Ascending aorta (tissue), 2 donors: Measurements from ENCODE around the gene SRRM2. TPM values are rescaled to one million over a fixed set of nuclear protein-coding genes. Genes with fewer than 3 reads are reported as not detected.

ENCODE experiments used
- DNase-seq, 2 donors: peaks; one replicate each; pipeline ENCODE4 v3.0.0-alpha.2; 2019; ENCODE audit warnings: low spot score in 2 of 2
- H3K27ac ChIP-seq, 2 donors: fragments of 200-600 bp; sonication (generic); one replicate each; pipeline ENCODE4 v1.5.1; 2016 to 2017; ENCODE audit warnings: mild to moderate bottlenecking in 1 of 2
- H3K27me3 ChIP-seq: fragments of 200-600 bp; sonication (generic); one replicate; pipeline ENCODE4 v1.5.1; 2017
- H3K36me3 ChIP-seq, 2 donors: fragments of 200-600 bp; sonication (generic); one replicate each; pipeline ENCODE4 v1.5.1; 2016
- H3K4me1 ChIP-seq, 2 donors: fragments of 200-600 bp; sonication (generic); one replicate each; pipeline ENCODE4 v1.5.1; 2016 to 2017; ENCODE audit warnings: mild to moderate bottlenecking in 1 of 2
- H3K4me3 ChIP-seq, 2 donors: fragments of 200-600 bp; sonication (generic); one replicate each; pipeline ENCODE4 v1.5.1; 2016 to 2017; ENCODE audit warnings: mild to moderate bottlenecking in 1 of 2
- H3K9me3 ChIP-seq, 2 donors: fragments of 200-600 bp; sonication (generic); one replicate each; pipeline ENCODE4 v1.5.1; 2016
- intact Hi-C: fragments of 100-400 bp; cut with DNase I; formaldehyde crosslinking; loops from one replicate; pipeline ENCODE4 v1.15.1; 2023
- total RNA-seq: library from RNA; depleted of rRNA; stranded (reverse); fragments of >200 nt; gene quantifications from one replicate; pipeline ENCODE4 v1.1.0, GENCODE V29; 2016
- TF ChIP-seq, protein P1 (sequence below), 3 experiments: fragments of 200-600 bp in 2 of 3; fragments of 450-650 bp in 1 of 3; sonication (generic) in 2 of 3; IDR thresholded peaks; one replicate each; pipeline ENCODE4 v1.5.1; 2016 to 2019; ENCODE audit warnings: antibody characterized with exemption in 3 of 3, mild to moderate bottlenecking in 1 of 3, moderate library complexity in 1 of 3

SRRM2 gene
- total RNA-seq, 1 donor from 2014 or later: 359 TPM

DNA sequence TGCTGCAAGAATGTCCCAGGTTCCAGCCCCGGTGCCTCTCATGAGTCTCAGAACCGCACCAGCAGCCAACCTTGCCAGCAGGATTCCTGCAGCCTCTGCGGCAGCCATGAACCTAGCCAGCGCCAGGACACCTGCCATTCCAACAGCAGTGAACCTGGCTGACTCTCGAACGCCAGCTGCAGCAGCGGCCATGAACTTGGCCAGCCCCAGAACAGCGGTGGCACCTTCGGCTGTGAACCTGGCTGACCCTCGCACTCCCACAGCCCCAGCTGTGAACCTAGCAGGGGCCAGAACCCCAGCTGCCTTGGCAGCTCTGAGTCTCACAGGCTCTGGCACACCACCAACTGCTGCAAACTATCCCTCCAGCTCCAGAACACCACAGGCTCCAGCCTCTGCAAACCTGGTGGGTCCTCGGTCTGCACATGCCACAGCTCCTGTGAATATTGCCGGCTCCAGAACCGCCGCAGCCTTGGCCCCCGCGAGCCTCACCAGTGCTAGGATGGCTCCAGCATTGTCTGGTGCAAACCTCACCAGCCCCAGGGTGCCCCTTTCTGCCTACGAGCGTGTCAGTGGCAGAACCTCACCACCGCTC is 14.8 kb downstream of the SRRM2 start:
- Histone ChIP-seq H3K9me3 (no peaks in the 10 kb centered on the region), H3K27me3 (no peaks in the 10 kb centered on the region), H3K4me3 (no peak overlapping the region), H3K36me3 (peaks cover 98 to 100% of the 10 kb centered on the region in 2 donors), H3K27ac (no peak overlapping the region), H3K4me1 (no peaks in the 10 kb centered on the region)
- TF ChIP-seq, protein P1, sequence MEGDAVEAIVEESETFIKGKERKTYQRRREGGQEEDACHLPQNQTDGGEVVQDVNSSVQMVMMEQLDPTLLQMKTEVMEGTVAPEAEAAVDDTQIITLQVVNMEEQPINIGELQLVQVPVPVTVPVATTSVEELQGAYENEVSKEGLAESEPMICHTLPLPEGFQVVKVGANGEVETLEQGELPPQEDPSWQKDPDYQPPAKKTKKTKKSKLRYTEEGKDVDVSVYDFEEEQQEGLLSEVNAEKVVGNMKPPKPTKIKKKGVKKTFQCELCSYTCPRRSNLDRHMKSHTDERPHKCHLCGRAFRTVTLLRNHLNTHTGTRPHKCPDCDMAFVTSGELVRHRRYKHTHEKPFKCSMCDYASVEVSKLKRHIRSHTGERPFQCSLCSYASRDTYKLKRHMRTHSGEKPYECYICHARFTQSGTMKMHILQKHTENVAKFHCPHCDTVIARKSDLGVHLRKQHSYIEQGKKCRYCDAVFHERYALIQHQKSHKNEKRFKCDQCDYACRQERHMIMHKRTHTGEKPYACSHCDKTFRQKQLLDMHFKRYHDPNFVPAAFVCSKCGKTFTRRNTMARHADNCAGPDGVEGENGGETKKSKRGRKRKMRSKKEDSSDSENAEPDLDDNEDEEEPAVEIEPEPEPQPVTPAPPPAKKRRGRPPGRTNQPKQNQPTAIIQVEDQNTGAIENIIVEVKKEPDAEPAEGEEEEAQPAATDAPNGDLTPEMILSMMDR (IDR thresholded peaks at IDR 0.05): no peak
- DNase-seq: no peak
- intact Hi-C loops: no loop called here

GRCh38 chr16:2767891-2768290 is 15.5 kb downstream of the SRRM2 start:
- Histone ChIP-seq H3K27me3 (no peaks in the 10 kb centered on the region), H3K36me3 (peaks cover 92 to 96% of the 10 kb centered on the region in 2 donors), H3K27ac (no peak overlapping the region), H3K4me1 (no peaks in the 10 kb centered on the region), H3K4me3 (no peak overlapping the region), H3K9me3 (no peaks in the 10 kb centered on the region)
- no peak for DNase-seq
- TF ChIP-seq, protein P1 (IDR thresholded peaks at IDR 0.05): no peak
- intact Hi-C loops: no loop called here

DNA sequence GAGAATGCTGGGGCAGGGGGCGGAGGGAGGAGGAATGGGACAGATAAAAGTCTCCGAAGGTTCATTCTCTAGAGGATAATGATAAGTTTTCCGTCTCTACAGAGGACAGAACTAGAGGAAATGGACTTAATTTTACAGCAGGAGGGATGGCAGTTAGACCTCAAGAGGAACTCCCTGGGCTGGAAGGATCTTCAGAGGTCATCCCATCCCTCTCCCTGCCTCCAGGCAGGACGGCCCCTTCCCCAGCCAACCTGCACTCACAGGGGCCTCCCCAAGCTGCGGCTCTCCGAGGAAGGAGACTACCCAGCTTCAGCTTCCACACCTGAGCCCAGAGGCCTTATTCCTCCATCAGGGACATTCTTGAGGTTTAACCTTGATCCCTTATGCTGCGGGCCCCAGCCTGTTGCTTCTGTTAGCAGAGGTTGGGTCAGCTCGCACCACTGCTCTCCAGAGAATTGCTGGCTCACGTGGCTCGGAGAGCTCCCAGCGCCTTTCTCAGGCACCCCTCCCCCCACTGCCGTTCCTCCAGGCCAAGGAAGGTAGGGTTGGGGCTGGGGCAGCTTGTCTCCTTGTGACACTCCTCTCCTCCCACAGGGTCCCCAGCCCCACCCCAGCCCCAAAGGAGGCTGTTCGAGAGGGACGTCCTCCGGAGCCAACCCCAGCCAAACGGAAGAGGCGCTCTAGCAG is 16.1 kb downstream of the SRRM2 start:
- DNase-seq: no peak

GRCh38 chr16:2769100-2769529 is 16.7 kb downstream of the SRRM2 start:
- Histone ChIP-seq H3K9me3 (no peaks in the 10 kb centered on the region), H3K36me3 (peaks cover 89 to 91% of the 10 kb centered on the region in 2 donors), H3K4me3 (no peak overlapping the region), H3K27me3 (no peaks in the 10 kb centered on the region), H3K27ac (no peak overlapping the region), H3K4me1 (no peaks in the 10 kb centered on the region)
- TF ChIP-seq, protein P1 (IDR thresholded peaks at IDR 0.05): no peak
- DNase-seq: no peak
- intact Hi-C loops: no loop called here

More for the DNA sequence above, 16.1 kb downstream of the SRRM2 start:
- TF ChIP-seq, protein P1 (IDR thresholded peaks at IDR 0.05): no peak
- H3K4me3 ChIP-seq: no peak overlapping the region
- no peaks in the 10 kb centered on the region for H3K4me1 ChIP-seq
- peaks cover 92 to 95% of the 10 kb centered on the region in 2 donors for H3K36me3 ChIP-seq
- no peak overlapping the region for H3K27ac ChIP-seq
- H3K27me3 ChIP-seq: no peaks in the 10 kb centered on the region
- no peaks in the 10 kb centered on the region for H3K9me3 ChIP-seq
- intact Hi-C loops: no loop called here

GRCh38 chr16:2769675-2770056 is 17.2 kb downstream of the SRRM2 start:
- no peaks in the 10 kb centered on the region for H3K9me3 ChIP-seq
- DNase-seq: no peak
- H3K27me3 ChIP-seq: no peaks in the 10 kb centered on the region
- TF ChIP-seq, protein P1 (IDR thresholded peaks at IDR 0.05): no peak
- intact Hi-C loops: loop anchor here (10.0 kb wide), 1 partner anchor 255 kb away; the partner anchor contains the start of gene ATP6V0C
- no peak overlapping the region for H3K4me3 ChIP-seq
- H3K36me3 ChIP-seq: peaks cover 84 to 88% of the 10 kb centered on the region in 2 donors
- no peaks in the 10 kb centered on the region for H3K4me1 ChIP-seq
- H3K27ac ChIP-seq: no peak overlapping the region
